Measurements from ENCODE around the gene FGFRL1.

The FGFRL1 gene

DNA sequence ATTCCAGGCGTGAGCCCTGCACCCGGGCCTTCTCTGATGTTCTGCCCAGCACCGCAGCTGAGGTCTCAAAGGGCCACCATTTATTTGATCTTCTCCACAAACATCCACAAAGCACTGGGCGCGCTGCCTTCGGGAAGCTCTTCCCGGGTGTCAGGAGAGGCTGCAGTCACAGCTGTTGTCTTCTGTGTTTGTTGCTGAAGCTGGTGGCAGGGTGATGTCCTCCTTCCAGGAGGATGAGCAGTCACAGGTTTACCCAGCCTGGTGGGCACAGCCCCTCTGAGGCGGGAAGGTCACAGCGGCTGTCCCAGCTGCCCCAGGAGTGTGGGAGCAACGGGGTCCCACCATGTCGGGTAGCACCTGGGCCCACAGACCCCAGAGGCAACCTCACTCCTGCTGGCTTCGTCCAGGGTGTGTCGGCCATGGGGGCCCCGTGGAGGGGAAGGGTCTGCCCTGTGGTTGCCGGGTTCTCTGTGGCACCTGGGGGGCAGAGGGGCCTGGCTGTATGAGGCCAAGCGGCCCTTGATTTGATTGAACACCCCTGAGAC is 27.6 kb downstream of the FGFRL1 start:
- no peak for TF ChIP-seq CTCF (conservative IDR thresholded peaks at IDR 0.05; ENCODE audit: control insufficient read depth, insufficient read depth, low read depth, low read length)
- DNase-seq (ENCODE audit: low read depth), result no peak

GRCh38 chr4:1039493-1040343 is 28.3 kb downstream of the FGFRL1 start:
- no peak overlapping the region for H3K4me3 ChIP-seq (ENCODE audit: control insufficient read depth, low read depth, low read length)
- no peak for TF ChIP-seq CTCF (conservative IDR thresholded peaks at IDR 0.05; ENCODE audit: control insufficient read depth, insufficient read depth, low read depth, low read length)
- DNase-seq (ENCODE audit: low read depth), result peak; percentile 42

More for the DNA sequence above, 27.6 kb downstream of the FGFRL1 start:
- H3K4me3 ChIP-seq (ENCODE audit: control insufficient read depth, low read depth, low read length), result no peak overlapping the region

- DNase-seq (ENCODE audit: low read depth), result no peak
- no peak overlapping the region for H3K4me3 ChIP-seq (ENCODE audit: control insufficient read depth, low read depth, low read length)
- no peak for TF ChIP-seq CTCF (conservative IDR thresholded peaks at IDR 0.05; ENCODE audit: control insufficient read depth, insufficient read depth, low read depth, low read length)
Measured at GRCh38 chr4:1040344-1041146, 29.1 kb downstream of the FGFRL1 start.

DNA sequence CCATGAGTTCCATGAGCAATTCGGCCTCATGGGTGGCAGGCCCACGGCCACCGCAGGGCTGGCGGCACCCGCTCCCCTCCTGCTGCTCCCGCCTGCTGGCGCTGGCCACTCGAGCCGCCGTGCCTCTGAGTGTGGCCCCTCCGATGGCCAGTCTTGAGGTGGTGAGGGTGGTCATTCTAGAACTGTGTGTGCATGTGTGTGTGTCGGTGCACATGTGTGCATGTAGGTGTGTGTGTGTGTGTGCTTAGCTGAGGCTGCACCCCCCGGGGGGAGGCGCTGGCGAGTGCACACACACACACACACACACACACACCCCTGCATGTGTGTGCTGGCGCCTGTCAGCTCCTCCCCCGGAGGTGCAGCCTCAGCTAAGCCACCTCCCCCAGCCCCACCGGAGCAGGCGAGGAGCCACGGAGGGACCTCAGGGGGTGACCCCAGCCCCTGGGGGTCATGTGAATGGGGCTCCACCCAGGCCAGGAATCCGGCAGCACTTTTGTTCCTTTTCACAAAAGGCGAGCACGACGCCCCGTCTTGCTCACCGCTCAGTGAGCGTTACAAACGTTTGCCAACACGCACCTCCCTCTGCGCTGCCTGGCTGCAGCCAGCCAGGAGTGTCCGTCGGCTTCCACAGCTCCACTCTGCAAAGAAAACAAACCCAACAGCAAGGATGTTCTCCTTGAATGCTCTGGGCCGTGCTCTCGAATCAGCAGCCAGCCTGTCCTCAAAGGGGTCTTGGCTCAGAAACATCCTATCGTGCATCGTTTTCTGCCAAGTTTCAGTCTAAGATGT is 29.9 kb downstream of the FGFRL1 start:
- H3K4me3 ChIP-seq (ENCODE audit: control insufficient read depth, low read depth, low read length), result peak overlapping the region; percentile 9
- TF ChIP-seq CTCF (conservative IDR thresholded peaks at IDR 0.05; ENCODE audit: control insufficient read depth, insufficient read depth, low read depth, low read length), result no peak
- DNase-seq (ENCODE audit: low read depth), result peak; percentile 61

DNA sequence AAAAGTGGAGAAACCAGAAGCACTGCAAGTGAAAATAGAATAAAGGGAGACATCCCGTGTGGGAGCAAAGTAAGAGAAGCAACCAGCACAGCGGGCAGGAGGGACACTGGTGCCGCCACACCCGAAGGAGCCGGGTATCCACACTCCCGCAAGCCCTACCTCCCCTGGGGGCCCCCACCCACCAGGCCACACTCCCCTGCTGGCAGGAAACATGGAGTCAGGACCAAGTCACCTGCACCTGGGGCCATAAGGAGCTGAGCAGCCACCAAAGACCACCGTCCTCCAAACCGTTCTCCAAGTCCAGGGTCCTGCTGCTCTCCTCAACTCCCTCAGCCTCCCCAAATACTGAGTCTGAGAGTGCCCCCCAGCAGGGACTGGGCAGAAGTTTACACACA is 30.5 kb downstream of the FGFRL1 start:
- H3K4me3 ChIP-seq (ENCODE audit: control insufficient read depth, low read depth, low read length), result peak overlapping the region; percentile 9
- TF ChIP-seq CTCF (conservative IDR thresholded peaks at IDR 0.05; ENCODE audit: control insufficient read depth, insufficient read depth, low read depth, low read length), result no peak
- DNase-seq (ENCODE audit: low read depth), result no peak
